Measurements from ENCODE around the gene TPM2.
"Not testable (repeated sequence)": the region's sequence is repeated elsewhere in the genome, so short reads cannot be mapped to it uniquely, and the experiment has no call there.

The TPM2 gene

DNA sequence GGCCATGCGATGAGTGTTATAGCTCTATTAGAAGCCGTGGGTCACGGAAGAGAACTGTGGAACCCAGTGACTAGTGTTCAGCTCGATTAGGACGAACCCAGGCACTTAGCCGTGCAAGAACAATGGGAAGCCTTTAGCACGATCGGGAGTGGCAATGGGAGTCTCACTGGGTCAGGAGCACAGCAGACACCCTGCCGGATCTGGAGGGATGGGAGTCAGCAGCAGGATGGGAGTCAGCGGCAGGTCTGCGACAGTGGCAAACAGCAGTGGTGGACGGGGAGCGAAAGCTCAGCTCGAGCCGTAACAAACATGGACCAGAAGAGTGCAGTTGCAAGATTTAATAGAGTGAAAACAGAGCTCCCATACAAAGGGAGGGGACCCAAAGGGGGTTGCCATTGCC lies 49.3 kb downstream of the TPM2 start:
- Mint-ChIP-seq H3K4me1 (ENCODE audit: low read depth) (peaks cover 77% of the 10 kb centered on the region), H3K27ac (peak overlapping the region; percentile 80), H3K36me3 (ENCODE audit: low read depth) (peaks cover 13% of the 10 kb centered on the region)
- H3K9me3 Mint-ChIP-seq, H3K4me3 Mint-ChIP-seq, H3K27me3 Mint-ChIP-seq: not testable (repeated sequence)
- intact Hi-C loops (cut with micrococcal nuclease) = loop anchor here (10.0 kb wide), 1 partner anchor 174 kb away; the partner anchor contains the start of genes HINT2 and SPAG8

DNA sequence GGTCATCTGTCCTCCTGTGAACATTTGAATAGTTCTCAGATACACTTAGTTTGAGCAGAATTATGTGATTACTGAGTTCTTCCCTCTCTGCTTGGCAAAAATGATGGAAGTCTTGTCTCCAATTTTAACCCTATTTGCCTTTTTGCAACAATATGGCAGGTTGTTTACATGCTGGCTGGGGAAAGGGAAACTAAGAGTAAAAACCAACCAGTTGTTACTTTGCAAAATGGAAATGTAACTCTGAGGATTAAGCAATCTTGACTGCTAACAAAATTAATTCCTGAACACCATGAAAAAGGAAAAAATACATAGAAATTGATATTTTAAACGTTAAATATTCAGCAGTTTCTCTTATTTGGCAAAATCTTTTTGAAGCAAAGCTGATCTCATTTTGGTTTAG lies 50.1 kb downstream of the TPM2 start:
- H3K4me3 Mint-ChIP-seq = no peak overlapping the region
- no peaks in the 10 kb centered on the region for H3K27me3 Mint-ChIP-seq
- H3K27ac Mint-ChIP-seq = no peak overlapping the region
- H3K4me1 Mint-ChIP-seq (ENCODE audit: low read depth) = peaks cover 81% of the 10 kb centered on the region
- intact Hi-C loops (cut with micrococcal nuclease) = loop anchor here (10.0 kb wide), 1 partner anchor 175 kb away; the partner anchor contains the start of genes HINT2 and SPAG8
- H3K36me3 Mint-ChIP-seq (ENCODE audit: low read depth) = peaks cover 13% of the 10 kb centered on the region
- peaks cover 7% of the 10 kb centered on the region for H3K9me3 Mint-ChIP-seq

DNA sequence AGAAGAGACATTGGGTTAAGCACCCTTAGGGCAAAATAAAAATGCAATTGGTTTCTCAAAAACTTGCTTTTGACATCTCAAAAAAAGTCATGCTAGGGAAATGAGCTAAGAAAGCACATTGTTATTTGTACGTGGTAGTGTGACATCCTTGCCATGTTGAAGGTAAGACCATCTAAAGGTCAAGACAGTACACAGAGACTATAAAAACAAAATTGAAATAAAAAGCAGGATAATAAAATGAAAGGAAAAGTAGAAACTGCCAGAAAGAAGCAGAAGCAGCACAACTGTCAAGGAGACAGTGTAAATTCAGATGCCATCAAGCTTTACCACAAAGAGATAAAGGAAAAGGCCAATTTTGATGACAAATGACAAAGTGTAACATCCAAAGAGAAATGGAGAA lies 50.5 kb downstream of the TPM2 start:
- peak overlapping the region; percentile 23 for H3K4me3 Mint-ChIP-seq
- H3K27ac Mint-ChIP-seq = not testable (repeated sequence)

DNA sequence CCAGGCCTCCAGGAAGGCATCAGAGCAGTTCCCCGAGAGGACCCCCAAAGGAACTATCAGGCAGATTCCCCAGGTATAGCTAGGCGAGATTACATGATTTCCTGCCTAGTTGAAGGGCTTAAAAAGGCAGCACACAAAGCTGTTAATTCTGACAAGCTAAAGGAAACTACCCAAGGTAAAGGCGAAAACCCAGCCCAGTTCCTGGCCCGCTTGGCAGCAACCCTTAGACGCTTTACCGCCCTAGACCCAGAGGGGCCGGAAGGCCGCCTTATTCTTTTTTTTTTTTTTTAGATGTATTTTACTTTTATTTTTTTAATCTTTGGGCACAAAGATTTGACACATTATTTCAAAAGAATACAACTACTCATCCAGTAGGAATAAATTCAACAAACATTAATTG lies 51.0 kb downstream of the TPM2 start:
- H3K27ac Mint-ChIP-seq; intact Hi-C loops (cut with micrococcal nuclease); H3K4me3 Mint-ChIP-seq; H3K9me3 Mint-ChIP-seq; H3K27me3 Mint-ChIP-seq: not testable (repeated sequence)
- Mint-ChIP-seq H3K4me1 (ENCODE audit: low read depth) (peaks cover 86% of the 10 kb centered on the region), H3K36me3 (ENCODE audit: low read depth) (peaks cover 13% of the 10 kb centered on the region)

More for the DNA sequence above, 50.5 kb downstream of the TPM2 start:
- intact Hi-C loops (cut with micrococcal nuclease); H3K9me3 Mint-ChIP-seq; H3K27me3 Mint-ChIP-seq: not testable (repeated sequence)
- Mint-ChIP-seq H3K36me3 (ENCODE audit: low read depth) (peaks cover 13% of the 10 kb centered on the region), H3K4me1 (ENCODE audit: low read depth) (peaks cover 81% of the 10 kb centered on the region)

DNA sequence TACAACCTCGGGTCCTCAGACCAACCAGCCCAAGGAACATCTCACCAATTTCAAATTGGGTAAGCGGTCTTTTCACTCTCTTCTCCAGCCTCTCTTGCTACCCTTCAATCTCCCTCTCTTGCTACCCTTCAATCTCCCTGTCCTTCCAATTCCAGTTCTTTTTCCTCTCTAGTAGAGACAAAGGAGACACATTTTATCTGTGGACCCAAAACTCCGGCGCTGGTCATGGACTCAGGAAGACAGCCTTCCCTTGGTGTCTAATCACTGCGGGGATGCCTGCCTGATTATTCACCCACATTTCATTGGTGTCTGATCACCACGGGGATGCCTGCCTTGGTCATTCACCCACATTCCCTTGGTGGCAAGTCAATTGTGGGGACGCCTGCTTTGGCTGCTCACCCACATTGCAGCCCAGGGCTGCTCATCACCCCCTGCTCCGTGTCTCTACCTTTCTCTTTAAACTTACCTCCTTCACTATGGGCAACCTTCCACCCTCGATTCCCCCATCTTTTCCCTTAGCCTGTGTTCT lies 52.2 kb downstream of the TPM2 start:
- H3K36me3 Mint-ChIP-seq (ENCODE audit: low read depth); H3K27me3 Mint-ChIP-seq; intact Hi-C loops (cut with micrococcal nuclease); H3K9me3 Mint-ChIP-seq; H3K4me3 Mint-ChIP-seq: not testable (repeated sequence)
- peaks cover 83% of the 10 kb centered on the region for H3K4me1 Mint-ChIP-seq (ENCODE audit: low read depth)
- peak overlapping the region; percentile 86 for H3K27ac Mint-ChIP-seq

DNA sequence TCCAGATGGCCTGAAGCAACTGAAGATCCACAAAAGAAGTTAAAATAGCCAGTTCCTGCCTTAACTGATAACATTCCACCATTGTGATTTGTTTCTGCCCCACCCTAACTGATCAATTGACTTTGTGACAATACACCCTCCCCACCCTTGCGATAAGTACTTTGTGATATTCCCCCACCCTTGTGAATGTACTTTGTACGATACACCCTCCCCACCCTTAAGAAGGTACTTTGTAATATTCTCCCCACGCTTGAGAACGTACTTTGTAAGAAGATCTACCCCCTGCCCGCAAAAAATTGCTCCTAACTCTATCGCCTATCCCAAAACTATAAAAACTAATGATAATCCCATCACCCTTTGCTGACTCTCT lies 52.9 kb downstream of the TPM2 start:
- Mint-ChIP-seq H3K4me1 (ENCODE audit: low read depth) (peaks cover 82% of the 10 kb centered on the region), H3K27ac (peak overlapping the region; percentile 86)
- intact Hi-C loops (cut with micrococcal nuclease); H3K9me3 Mint-ChIP-seq; H3K27me3 Mint-ChIP-seq; H3K36me3 Mint-ChIP-seq (ENCODE audit: low read depth); H3K4me3 Mint-ChIP-seq: not testable (repeated sequence)

DNA sequence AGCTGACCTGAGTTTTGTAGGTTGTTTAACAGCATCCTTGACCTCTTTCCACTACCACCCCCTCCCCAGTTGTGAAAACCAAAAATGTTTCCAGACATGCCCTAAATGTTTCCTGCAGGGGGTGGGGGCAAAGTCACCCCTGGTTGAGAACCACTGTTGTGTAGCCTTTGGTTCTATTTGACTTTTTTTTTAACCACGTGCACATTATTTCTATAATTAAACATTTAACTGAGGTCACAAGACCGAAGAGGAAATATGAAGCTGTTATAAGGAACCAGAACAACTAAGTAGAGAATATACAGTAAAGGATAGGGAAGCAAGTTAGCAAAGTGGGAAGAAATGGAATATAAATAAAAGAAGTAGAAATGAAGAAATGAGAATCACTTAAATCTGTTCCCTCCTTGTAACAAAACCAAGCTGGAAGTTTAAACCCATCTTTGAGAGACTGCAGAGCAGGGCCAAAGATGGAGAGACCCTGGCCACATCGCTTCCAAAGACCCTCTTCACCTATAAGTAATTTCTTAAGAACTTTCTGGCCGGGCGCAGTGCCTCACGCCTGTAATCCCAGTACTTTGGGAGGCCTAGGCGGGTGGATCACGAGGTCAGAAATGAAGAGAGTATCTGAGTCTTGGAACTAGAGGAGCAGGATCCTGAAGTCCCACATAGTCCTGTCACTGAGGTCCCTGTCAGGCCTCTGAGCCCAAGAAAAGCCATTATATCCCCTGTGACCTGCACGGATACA lies 53.4 kb downstream of the TPM2 start:
- Mint-ChIP-seq H3K4me3 (no peak overlapping the region), H3K27ac (peak overlapping the region; percentile 86), H3K36me3 (ENCODE audit: low read depth) (peaks cover 8% of the 10 kb centered on the region), H3K4me1 (ENCODE audit: low read depth) (peaks cover 77% of the 10 kb centered on the region), H3K9me3 (peaks cover 7% of the 10 kb centered on the region), H3K27me3 (no peaks in the 10 kb centered on the region)
- intact Hi-C loops (cut with micrococcal nuclease) = no loop called here

DNA sequence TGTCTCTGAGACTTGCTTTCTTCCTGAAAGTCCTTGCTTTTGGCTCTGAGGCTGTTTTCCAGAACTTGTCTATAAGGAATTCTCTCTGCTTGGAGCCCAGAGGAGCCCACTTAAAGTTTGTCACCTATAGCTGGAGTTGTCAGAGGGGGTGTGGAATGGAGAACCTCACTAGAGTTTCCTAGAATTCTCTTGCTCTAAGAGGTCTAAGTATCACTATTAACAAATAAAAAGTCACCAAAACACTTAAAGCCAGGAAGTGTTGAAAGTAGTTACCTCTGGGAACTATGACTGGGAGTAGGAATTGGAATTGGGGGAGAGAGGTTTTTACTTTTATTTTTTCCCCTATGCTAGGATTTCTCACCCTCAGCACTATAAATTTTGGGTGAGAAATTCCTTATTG lies 54.0 kb downstream of the TPM2 start:
- peaks cover 7% of the 10 kb centered on the region for H3K36me3 Mint-ChIP-seq (ENCODE audit: low read depth)
- H3K4me1 Mint-ChIP-seq (ENCODE audit: low read depth) = peaks cover 71% of the 10 kb centered on the region
- H3K27ac Mint-ChIP-seq = peak overlapping the region; percentile 86
- no peaks in the 10 kb centered on the region for H3K27me3 Mint-ChIP-seq
- intact Hi-C loops (cut with micrococcal nuclease) = no loop called here
- H3K9me3 Mint-ChIP-seq = peaks cover 7% of the 10 kb centered on the region
- H3K4me3 Mint-ChIP-seq = no peak overlapping the region
